Muscle of leg (tissue), 16 donors: ENCODE results near the gene ANKRD60. TPM values are rescaled to one million over a fixed set of nuclear protein-coding genes. Genes with fewer than 3 reads are reported as not detected.
A peak's percentile ranks its signal among the peaks of the same experiment; 100 is the strongest.

ENCODE experiments used
- DNase-seq: peaks from one replicate; pipeline ENCODE4 v3.0.0; 2013
- H3K27ac ChIP-seq: one replicate; pipeline ENCODE4 v1.5.1; 2013; ENCODE audit warnings: mild to moderate bottlenecking, low read length, control low read depth
- H3K27me3 ChIP-seq: one replicate; pipeline ENCODE4 v1.6.1; 2013; ENCODE audit warnings: low read length; ENCODE audit not compliant: control insufficient read depth, insufficient read depth
- H3K36me3 ChIP-seq: one replicate; pipeline ENCODE4 v1.6.1; 2013; ENCODE audit warnings: low read length; ENCODE audit not compliant: control insufficient read depth, insufficient read depth
- H3K4me1 ChIP-seq: one replicate; pipeline ENCODE4 v1.6.1; 2013; ENCODE audit warnings: low read length; ENCODE audit not compliant: control insufficient read depth, insufficient read depth
- H3K4me3 ChIP-seq: one replicate; pipeline ENCODE4 v1.5.1; 2013; ENCODE audit warnings: low read length, control low read depth
- H3K9me3 ChIP-seq: replicated peaks from 2 replicates; pipeline ENCODE4 v1.6.1; 2013; ENCODE audit warnings: low read depth, low read length; ENCODE audit not compliant: control insufficient read depth
- WGBS: methylation state at CpG from one replicate; pipeline ENCODE4 v1.1.5; 2013; ENCODE audit warnings: missing lambda C conversion rate; ENCODE audit not compliant: insufficient coverage; 5-methylcytosine and 5-hydroxymethylcytosine counted together
- long read RNA-seq, 11 donors: transcript quantifications; one replicate each; lab custom pipeline, GENCODE V29; 2026
- polyA plus RNA-seq, 8 donors: library from polyadenylated mRNA; unstranded; fragments of 120-200 nt; gene quantifications; one replicate each; pipeline versions ENCODE4 v1.2.1 to v1.2.3, GENCODE V29; 2013; ENCODE audit warnings: inconsistent platforms in 1 of 8, low replicate concordance in 1 of 8; ENCODE audit not compliant: insufficient read length in 8 of 8, insufficient read depth in 1 of 8
- total RNA-seq: library from RNA; stranded (reverse); fragments of 120-200 nt; gene quantifications from one replicate; pipeline ENCODE4 v1.2.4, GENCODE V29; 2013

The ANKRD60 gene, protein sequence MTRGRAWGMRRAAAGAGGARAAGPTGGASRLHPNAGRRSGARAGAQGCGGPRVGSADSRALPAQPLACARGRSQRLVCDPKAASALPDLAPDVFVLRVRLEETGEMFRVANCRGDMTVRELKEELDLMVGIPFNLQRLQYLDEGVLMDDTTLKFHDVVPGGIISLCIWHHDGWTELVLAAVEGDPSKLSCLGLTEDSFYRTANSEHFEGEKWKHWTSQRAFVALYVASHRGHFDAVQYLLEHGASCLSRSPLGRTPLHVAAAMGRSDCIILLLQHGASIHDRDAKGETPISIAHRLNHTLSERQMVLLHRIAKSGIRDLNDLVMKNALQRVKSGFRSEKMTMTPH
- total RNA-seq, result not detected
- not detected for polyA plus RNA-seq
- long read RNA-seq, donor 1, result 0 reads
- long read RNA-seq, donor 2, result 0 reads
- long read RNA-seq, donor 3, result 0 reads
- long read RNA-seq, donor 4, result 0 reads
- long read RNA-seq, donor 5, result 0 reads
- long read RNA-seq, donor 6, result 0 reads
- long read RNA-seq, donor 7, result 0 reads
- long read RNA-seq, donor 8, result 0 reads
- long read RNA-seq, donor 9, result 0 reads
- long read RNA-seq, donor 10, result 0 reads
- long read RNA-seq, donor 11, result 0 reads

- Histone ChIP-seq H3K4me1 (peaks cover 5% of the 10 kb centered on the region), H3K9me3 (no peaks in the 10 kb centered on the region), H3K36me3 (peaks cover 3% of the 10 kb centered on the region), H3K27ac (no peak within 1 kb of the TSS), H3K4me3 (peak within 1 kb of the TSS; percentile 26), H3K27me3 (peaks cover 52% of the 10 kb centered on the region)
- 0% methylated on average over 60 of the region's 74 CpGs for WGBS
- DNase-seq, result peak; percentile 52
These were observed at the start of gene ANKRD60 for GRCh38 chr20:58228484-58229197. Gene ANKRD60 (minus strand): TSS chr20:58228653. CDS start chr20:58228653, 0 bp downstream.

DNA sequence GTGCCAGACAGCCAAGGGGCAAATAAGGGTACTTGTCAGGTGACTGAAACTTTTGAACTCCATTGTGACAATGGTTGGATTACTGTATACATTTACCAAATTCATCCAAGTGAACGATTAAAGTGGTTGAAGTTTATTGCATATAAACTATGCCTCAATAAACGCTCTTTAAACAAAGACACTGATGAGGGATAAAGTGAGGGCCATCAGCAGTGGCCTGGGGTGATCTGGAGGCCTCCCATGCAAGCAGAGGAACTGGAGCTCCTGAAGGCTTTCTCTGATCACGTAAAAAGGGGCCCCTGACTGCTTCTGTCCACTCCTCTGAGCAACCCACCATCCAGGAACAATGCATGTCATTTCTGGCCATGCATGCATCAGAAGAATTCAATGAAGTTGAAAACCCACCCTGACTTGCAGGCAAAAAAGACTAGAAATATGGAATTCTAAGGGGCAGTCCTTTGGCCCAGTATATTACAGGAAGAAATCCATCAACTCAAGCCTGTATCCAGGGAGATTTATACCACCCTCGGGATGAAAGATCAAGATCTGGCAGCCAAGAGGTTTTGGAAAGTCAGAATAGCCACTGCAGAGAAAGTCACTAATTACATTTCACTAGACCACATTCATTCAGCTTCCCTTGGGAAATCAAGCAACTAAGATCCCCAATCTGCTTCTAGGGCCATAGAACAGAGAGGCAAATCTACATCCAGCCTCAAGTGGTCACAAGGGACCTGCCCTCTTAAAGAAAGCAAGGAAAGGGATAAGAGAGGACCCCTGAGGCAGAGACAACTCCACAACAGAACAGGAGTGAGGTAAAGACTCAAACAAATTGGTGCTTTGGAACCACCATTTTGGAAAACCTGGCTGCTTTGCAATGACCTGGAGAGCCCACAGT lies 49.4 kb upstream of the ANKRD60 start:
- DNase-seq, result peak; percentile 21
- H3K4me1 ChIP-seq, result no peaks in the 10 kb centered on the region
- no peak overlapping the region for H3K4me3 ChIP-seq
- H3K27ac ChIP-seq, result no peak overlapping the region
- H3K27me3 ChIP-seq, result no peaks in the 10 kb centered on the region
- 71% methylated on average over 3 of the region's 4 CpGs for WGBS
- H3K9me3 ChIP-seq, result no peaks in the 10 kb centered on the region
- no peaks in the 10 kb centered on the region for H3K36me3 ChIP-seq

GRCh38 chr20:58277107-58277506 lies 48.7 kb upstream of the ANKRD60 start:
- no CpG with 5 or more reads among the region's 2 CpGs for WGBS

GRCh38 chr20:58274384-58274783 lies 45.9 kb upstream of the ANKRD60 start:
- no peaks in the 10 kb centered on the region for H3K27me3 ChIP-seq
- peaks cover 2% of the 10 kb centered on the region for H3K36me3 ChIP-seq

More at GRCh38 chr20:58277107-58277506, 48.7 kb upstream of the ANKRD60 start:
- Histone ChIP-seq H3K9me3 (no peaks in the 10 kb centered on the region), H3K27ac (no peak overlapping the region), H3K4me3 (no peak overlapping the region), H3K27me3 (no peaks in the 10 kb centered on the region), H3K4me1 (no peaks in the 10 kb centered on the region), H3K36me3 (no peaks in the 10 kb centered on the region)
- DNase-seq, result no peak

GRCh38 chr20:58271606-58272351 lies 43.3 kb upstream of the ANKRD60 start:
- WGBS, result 100% methylated on average over 2 of the region's 9 CpGs
- peaks cover 10% of the 10 kb centered on the region for H3K4me1 ChIP-seq
- no peak overlapping the region for H3K27ac ChIP-seq
- no peaks in the 10 kb centered on the region for H3K27me3 ChIP-seq
- H3K9me3 ChIP-seq, result no peaks in the 10 kb centered on the region
- no peak for DNase-seq
- H3K4me3 ChIP-seq, result no peak overlapping the region
- peaks cover 16% of the 10 kb centered on the region for H3K36me3 ChIP-seq

More at GRCh38 chr20:58274384-58274783, 45.9 kb upstream of the ANKRD60 start:
- H3K4me1 ChIP-seq, result no peaks in the 10 kb centered on the region
- no peak overlapping the region for H3K4me3 ChIP-seq
- no peak for DNase-seq
- H3K9me3 ChIP-seq, result no peaks in the 10 kb centered on the region
- no peak overlapping the region for H3K27ac ChIP-seq

- Histone ChIP-seq H3K36me3 (peaks cover 32% of the 10 kb centered on the region), H3K4me3 (no peak overlapping the region), H3K27me3 (no peaks in the 10 kb centered on the region), H3K4me1 (peaks cover 10% of the 10 kb centered on the region), H3K27ac (no peak overlapping the region), H3K9me3 (no peaks in the 10 kb centered on the region)
- no peak for DNase-seq
- WGBS, result 62% methylated on average over 9 of the region's 13 CpGs
These were observed 40.6 kb upstream of the ANKRD60 start for GRCh38 chr20:58268936-58269619.

- peaks cover 38% of the 10 kb centered on the region for H3K36me3 ChIP-seq
- WGBS, result 84% methylated on average over 7 of the region's 7 CpGs
- H3K4me1 ChIP-seq, result peaks cover 10% of the 10 kb centered on the region
- DNase-seq, result no peak
- H3K27ac ChIP-seq, result no peak overlapping the region
- H3K9me3 ChIP-seq, result no peaks in the 10 kb centered on the region
- H3K27me3 ChIP-seq, result no peaks in the 10 kb centered on the region
- no peak overlapping the region for H3K4me3 ChIP-seq
These were observed 40.0 kb upstream of the ANKRD60 start for GRCh38 chr20:58268421-58268821.

DNA sequence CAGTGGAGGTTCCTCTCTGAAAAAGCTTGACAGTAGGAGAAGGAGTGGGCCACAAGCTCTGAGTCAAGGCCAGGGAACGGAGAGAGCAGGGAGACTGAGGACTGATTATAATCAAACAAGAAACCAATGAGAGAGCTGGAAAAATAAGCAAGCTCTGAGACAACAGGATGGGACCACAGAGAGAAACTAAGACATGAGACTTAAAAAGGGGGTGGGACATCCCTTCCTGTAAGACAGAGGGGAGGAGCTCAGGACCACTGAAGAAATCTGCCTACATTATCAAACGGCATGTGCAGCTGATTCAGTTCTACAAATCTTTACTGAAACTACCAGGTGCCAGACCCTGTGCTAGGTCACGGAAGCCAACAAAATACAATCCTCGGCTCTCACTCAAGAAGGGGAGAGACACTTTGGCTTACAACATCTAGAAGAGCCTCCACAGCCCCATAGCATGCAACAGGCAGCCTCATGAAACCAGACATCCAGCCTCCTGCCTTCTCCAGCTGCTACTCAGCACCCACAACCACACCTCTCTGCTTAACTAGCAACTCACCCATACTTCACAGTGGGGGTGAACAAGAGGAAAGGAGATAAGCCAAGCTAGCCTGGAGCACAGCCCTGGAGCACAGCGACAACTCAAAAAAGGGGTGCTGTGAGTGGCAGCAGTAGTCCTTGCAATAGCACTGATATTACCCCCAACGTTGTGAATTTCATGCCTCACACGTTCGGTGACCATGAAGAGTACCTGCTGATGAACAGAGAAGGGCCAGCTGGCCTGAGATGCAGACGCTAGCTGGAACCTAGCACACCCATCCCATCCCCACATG lies 39.1 kb upstream of the ANKRD60 start:
- no peak for DNase-seq
- H3K4me1 ChIP-seq, result peaks cover 10% of the 10 kb centered on the region
- no peaks in the 10 kb centered on the region for H3K9me3 ChIP-seq
- H3K27me3 ChIP-seq, result no peaks in the 10 kb centered on the region
- peaks cover 45% of the 10 kb centered on the region for H3K36me3 ChIP-seq
- no peak overlapping the region for H3K4me3 ChIP-seq
- no peak overlapping the region for H3K27ac ChIP-seq
- WGBS, result 83% methylated on average over 8 of the region's 9 CpGs
